CD4-positive, alpha-beta T cell treated with Interleukin-6 at 100 ng/mL for 8 hours (primary cell): ENCODE results near the gene AP1G2.

Source experiments
- DNase-seq: peaks from one replicate; pipeline ENCODE4 v3.0.0-alpha.2; 2020; ENCODE audit warnings: mixed read lengths, low spot score

Gene AP1G2

DNA sequence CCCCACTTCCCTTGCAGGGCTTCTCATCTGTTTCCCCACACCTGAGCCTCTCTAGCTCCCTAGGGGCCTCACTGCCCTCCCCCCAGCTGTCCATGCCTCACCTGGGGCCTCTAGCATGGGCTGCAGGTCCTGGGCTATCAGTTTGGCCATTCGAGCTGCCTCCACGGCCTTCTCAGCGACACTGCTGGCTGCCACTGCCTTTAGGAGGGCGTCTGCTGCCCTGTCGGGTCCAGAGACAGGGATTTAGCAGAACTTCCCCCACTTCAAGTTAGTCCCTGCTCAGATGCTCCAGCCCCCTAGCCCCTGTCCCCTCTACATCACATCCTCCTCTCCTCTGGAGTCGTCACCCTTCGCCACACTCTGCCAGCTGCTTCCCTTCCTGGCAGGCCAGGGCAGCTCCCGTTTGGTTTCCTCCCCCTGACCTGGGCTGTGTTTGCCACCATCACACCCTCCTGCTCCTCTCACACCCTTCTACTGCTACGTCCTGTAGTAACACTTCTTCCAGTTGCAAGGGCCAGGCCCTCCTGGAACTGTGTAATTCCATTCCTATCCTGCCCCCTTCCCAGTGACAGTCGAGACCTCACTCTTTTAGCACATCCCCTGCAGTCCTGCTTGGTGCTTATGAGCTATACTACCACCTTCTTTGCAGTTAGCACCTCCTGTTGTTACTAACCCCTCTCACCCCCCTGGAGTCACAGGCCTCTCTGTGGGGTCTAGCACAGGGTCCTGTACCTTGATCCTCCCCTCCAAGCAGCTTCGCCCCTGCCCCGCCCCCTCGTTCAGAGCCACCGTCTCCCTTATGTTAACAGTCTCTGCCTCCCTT lies 4.3 kb upstream of the AP1G2 start:
- DNase-seq = no peak

DNA sequence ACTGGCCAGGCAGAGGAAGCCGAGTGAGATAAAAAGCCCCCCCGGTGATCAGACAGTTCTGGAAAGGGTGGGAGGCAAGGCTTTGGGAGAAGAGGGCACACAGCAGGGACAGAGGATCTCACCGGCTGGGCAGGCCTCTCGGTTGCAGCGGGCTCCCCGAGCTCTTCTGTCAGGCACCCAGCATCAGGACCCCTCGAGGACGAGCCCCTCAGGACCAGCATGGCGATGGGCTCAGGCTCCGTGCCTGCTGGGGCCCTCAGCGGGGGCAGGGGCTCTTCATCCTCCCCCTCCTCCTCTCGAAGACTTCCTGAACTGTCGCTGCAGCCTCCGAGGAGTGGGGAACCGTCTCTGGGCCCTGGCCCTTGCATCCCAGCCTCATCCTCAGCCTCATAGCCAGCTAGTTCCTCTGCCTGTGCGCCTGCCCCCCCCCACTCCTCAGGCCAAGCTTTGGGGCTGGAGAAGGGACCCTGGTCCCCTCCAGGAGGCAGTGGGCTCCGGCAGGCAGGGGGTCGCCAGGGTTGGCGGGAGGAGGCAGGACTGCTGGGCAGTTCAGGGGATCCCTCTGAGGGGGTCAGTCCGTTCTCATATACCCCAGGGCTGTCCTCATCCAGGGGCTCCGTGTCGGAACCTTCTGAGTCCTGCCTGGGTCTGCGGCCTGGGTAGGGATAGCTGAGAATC lies 3.4 kb upstream of the AP1G2 start:
- DNase-seq = no peak

DNA sequence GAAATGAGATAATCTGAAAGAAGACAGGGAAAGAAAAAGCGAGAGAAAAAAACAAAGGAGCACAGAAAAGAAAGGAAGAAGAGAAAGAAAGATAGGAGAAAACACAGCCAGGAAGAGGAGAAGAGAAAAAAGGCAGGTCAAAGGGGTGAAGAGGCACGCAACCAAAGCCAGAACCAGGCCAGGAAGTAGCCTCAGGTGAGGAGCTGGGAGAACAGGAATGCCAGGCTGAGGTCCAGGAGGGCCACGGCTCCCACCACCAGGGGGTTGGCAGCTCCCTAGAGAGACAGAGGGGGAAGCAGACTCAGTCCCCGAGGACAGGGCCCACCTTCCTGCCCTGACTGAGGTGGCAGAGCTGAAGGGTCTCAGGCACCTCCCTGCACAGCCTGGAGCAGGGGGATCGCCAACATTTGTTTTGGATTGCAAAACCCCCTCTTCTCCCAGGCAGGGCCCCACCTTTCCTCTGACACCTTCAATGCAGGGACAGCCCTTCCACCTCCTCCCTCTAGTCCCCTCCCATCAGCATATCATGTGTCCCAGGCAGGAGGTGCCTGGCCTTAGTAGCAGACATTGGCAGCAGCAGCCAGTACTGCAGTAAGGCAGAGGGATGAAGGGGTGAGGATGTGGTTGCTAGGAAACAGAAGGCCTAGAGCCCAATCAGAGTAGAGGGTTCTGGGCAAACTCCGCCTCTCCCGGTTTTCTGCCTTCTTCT lies 2.0 kb upstream of the AP1G2 start:
- no peak for DNase-seq

DNA sequence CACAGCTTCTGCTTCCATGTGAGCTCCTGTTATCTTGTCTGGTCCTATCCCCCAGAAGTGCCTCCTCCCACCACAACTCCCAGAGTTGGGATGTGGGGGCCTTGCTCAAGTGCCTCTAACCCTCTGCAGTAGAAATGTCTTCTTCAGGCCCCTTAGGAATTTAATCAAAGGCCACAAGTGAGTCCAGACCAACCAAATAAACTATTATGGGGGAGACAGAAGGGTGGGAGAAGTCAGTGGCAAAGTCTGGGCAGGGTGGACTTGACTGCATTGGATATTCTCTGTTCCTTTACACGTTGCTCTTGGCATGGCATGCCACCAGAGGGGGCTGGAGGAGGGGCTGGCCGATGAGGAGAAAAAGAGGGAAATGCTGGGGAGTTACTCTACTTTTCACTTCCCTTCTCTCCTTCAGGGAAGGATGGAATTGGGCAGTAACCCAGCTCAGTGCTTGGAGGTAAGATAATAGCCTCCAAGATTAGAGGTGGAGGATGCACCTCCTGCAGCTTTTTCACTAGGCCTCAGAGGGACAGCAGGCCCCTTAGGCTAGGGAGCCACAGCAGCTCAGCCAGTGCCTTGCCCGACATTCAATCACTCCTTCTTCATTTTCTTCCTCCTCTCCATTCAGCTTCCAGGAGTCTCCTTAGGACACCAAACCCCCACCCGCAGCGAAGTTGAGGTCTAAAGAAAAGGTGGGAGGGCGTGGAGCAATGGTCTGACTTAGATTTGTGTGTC lies 1.2 kb upstream of the AP1G2 start:
- no peak for DNase-seq

DNA sequence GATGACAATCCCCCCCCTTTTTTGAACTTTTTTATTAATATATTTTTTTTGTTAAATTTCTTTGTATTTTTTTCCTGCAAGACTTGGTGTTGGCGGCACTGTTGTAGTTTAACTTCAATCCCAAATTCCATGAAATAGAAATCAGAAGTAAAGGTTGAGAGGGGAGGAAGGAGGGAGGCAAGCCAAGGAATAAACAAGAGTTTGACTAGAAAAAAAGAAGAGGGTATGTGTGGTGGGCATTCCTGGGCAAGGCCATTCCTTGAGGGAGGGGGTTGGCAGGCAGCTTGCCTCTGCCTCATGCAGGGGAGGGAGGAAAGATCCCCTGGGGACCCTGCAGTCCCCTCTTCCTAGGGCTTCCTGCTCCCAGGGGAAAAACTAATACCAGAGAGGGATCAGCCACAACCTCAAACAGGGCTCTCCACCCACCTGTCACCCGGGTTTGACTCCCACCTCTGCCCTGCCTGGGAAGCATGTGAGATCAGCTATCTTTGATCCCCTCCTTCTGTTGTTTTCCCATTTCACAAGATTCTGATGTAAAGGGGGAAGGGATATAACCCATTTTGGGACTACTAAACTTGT lies 519 bp upstream of the AP1G2 start:
- no peak for DNase-seq

DNA sequence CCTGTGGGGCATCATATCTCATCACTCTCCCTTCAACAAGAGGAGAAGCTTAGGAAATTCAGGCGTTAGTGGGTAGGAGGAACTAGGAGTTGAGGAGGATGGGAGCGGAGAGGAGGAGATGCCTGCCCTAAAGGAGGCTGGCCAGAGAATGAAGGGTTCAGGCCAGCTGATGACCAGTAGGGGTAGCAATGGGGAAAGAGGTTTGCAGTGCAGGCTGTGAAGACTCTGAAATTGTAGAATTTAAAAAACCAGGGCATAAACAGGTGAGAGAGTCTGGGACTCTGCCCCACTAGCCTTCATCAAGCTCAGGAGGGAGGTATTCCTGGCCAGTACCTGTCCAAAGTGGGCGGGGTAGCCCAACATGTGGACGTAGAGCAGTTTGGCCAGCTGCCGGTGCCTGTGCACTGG lies 809 bp downstream of the AP1G2 start:
- no peak for DNase-seq

DNA sequence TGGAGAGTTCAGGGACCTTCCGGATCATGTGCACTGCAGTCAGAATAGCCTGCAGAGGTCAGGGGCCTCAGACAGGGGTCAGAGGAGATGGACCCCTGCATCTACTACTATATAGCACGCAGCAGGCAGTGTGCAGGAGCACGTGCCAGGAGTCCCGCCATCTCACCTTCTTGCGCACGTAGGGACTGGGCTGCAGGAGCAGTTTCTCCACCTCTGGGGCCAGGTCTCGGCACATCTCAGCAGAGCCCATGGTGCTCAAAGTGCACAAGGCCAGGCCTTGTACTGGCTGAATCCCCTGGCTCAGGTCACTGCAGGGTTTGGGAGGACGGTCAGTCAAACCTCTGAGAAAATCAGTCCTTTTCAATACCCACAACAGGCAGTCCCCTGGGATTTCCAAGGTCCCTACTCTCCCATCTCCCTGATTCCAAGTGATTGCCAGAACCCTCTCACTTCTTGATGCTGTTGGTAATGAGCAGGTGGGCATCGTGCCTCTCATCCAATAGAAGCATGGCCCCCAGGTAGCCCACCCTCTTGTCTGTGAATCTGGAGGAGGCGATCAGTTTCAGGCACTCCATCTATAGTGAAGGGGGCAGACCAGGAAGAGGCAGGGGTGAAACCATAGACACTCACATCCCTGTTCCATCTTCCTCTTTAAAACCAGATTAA lies 1.3 kb downstream of the AP1G2 start:
- DNase-seq = no peak

DNA sequence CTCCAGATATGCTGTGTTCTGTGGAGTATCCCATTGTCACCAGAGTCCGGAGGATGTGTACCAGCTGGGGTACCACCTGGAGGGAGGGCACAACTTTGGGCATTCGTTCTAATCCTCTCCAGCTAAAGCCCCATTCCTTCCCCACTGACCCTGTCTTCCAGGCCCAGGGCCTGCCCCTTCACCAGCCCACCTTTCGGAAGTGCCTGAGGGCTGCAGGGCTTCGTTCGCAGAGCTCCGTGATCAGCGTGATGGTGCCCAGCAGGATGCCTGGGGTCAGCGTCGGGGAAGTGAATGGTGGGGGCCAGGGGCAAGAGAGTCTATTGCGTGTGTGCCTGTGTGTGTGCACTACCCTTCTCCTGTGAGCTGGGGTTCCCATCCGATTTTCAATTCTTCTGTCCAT lies 2.0 kb downstream of the AP1G2 start:
- no peak for DNase-seq

DNA sequence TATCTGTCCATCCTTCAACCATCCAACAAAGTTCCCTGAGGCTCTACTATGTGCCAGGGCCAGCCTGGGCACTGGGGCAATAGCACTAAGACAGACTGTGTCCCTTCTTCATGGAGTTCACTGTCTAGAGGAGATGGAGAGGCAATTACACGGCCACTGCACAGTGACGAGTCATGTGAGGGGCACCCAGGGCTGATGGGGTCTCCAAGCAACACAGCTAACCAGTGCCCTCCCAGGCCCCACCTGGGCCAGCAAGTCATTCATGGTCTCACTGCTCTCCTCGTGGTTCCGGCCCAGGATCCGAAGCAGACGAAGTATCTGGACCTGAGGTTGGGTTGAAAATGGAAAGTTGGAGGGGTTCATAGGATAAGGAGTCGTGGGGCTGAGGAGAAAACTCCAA lies 2.7 kb downstream of the AP1G2 start:
- DNase-seq = no peak

DNA sequence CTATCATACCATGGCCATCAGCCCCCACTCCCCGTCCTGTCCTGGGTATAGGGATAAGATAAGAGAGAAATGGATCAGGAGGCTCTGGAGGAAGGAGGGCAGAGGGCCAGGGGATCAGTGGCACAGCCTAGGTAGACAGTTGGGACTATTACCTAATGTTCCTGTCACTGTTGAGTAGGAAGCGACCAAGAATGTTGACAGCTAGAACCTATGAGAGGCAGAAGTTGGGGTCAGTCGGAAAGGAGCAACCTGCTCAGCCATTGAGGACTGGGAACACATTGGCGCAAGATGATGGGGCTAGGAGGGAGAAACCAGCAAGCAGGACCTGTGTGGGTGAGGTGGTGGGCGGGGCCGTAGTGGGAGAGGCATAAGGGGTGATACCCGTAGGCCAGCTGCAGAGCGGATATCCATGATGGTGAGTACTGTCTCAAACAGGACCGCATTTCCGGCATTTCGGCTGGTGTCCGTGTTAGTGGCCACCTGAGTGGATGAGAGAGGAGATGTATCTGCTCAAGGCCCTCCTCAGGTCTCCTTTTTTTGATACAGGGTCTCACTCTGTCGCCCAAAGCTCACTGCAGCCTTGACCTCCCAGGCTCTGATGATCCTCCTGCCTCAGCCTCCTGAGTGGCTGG lies 3.3 kb downstream of the AP1G2 start:
- DNase-seq = no peak

DNA sequence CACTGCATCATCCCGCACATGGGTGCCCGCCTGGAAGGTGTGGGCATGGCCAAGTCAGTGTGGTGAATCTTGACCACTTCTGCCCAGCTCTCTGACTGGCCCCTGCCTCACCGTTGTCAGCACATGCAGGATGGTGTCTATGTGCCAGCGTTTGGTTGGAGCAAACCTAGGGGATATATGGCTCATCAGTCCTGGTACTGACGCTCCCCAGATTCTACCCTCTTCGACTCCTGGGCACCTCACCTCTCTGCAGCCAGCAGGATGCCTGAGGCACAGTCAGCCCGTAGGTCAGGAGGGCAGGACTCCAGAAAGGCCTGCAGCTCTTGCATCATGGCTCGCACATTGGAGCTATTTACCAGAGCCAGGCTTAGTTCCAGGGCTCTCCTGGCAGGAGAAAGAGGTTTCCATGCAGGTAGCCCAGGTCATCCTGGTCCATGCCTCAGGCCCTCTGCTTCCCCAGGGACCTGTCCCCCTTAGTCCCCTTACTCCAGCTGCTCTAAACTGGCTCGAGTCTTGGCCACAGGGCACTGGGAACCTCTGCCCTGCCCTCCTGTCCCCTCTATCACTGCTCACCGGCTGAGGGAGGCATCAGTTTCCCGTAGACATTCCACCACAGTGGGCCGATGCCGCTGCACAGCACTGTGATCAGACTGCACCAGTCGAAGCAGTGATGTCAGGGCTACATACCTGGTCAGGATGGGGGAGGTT lies 4.0 kb downstream of the AP1G2 start:
- no peak for DNase-seq

DNA sequence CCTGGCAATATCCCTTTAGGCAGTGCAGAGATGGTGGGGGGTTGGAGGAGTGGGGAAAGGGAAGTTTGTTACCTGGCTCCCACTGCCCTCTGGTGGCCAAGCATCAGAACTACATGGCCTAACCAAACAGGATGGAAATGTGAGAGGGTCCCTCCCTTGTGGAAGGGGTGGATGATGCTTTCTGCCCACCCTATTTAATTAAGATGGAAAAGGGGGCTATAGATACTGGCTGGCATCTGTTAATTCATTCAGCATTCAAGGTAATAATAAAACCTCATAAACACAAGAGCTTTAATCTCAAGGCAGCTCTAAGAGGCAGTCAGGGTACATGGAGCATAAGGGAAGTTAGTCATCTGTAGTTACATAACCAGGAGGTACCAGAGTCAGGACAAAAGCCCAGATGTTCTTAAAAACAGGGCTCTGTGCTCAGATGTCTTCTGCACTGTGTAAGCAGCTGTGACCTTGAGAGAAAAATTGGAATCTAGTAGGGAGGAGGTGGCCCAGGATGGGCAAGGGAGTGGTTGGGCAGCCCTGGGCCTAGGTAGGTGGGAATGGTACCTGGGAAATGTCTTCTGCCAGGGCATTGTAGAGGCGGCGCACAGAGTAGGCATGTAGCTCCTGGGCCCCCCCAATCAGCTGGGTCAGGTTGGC lies 4.6 kb downstream of the AP1G2 start:
- peak; percentile 56 for DNase-seq

DNA sequence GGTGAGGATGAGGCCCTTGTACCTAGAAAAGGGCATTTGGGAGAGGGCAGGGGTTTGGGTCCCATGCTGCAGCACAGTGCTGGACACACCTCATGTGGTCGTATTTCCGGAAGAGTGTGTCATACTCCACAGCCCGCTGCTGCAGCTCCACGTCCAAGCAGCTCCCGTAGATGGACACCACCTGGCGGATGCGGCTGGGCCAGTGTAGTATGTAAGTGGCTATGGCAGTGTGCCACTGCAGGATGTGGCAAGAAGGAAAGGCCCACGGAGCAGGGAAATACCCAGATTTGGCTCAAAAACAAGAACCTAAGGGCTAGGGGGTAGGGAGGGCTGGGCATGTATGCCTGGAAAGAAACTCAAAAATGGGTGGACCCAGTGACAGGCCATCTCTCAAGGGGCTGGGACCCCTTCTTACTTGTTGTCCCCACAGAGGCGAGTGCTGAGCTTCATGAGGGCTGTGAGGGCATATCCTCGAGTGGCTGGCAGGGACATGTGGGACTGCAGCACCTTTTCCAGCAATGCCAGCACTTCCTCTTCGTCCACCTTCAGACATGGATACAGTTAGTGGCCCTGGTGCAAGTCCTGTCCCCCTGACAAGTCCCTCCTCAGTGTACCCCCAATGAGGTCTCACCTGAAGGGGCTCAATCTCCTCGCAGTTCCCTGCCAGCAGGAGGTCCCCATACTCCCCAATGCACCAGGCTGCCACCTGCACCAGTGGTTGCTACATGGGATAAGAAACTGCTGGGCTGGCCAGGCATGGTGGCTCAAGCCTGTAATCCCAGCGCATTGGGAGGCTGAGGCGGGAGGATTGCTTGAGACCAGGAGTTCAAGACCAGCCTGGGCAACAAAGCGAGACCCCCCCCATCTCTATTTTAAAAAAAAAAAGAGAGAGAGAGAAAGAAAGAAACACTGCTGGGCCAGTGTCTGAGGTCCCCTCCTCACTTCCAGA lies 5.4 kb downstream of the AP1G2 start:
- DNase-seq = no peak

DNA sequence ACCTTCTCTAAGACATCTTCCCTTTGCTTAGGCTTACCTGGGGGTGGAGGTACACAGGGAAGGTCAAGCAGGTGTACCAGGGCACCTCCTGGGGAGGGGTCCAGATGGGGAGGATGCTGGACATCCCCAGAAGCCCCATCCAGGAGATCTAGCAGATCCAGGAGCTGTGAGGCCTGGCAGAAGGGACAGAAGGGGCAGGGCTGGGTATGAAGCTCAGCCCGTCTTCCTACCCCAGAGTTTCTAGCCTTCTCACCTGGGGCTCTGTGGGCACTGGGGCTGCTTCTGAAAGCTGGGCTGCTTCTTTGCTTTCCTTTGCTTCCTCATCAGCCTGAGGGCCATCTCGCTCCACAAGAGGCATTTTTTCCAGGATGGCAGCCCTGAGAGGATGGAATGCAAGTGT lies 6.3 kb downstream of the AP1G2 start:
- DNase-seq = no peak

DNA sequence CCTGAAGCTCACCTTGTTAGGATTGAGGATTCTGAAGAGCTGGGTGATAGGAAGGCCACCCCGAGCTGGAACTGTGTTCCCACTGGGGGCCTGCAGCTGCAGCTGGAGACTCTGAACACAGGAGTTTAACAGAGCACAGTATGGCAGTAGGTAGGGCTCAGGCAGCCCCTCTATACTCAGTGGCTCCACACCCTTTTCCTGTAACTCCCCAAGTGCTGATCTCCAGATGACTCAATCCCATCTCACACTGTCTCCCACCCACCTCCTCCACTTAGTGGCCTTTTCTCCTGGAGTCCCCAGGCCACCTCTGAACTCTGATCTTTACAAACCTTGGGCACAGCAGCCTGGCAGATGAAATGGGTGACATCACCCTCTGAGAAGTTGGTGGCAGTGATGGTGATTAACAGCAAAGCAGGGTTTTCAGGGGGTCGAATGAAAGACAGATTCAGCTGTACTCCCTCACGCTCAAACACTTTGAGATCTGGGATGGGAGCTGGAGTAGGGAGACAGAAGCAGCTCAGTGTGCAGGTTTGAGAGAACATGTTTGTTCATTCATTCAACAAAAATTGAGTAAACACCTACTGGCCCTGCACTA lies 7.6 kb downstream of the AP1G2 start:
- no peak for DNase-seq

DNA sequence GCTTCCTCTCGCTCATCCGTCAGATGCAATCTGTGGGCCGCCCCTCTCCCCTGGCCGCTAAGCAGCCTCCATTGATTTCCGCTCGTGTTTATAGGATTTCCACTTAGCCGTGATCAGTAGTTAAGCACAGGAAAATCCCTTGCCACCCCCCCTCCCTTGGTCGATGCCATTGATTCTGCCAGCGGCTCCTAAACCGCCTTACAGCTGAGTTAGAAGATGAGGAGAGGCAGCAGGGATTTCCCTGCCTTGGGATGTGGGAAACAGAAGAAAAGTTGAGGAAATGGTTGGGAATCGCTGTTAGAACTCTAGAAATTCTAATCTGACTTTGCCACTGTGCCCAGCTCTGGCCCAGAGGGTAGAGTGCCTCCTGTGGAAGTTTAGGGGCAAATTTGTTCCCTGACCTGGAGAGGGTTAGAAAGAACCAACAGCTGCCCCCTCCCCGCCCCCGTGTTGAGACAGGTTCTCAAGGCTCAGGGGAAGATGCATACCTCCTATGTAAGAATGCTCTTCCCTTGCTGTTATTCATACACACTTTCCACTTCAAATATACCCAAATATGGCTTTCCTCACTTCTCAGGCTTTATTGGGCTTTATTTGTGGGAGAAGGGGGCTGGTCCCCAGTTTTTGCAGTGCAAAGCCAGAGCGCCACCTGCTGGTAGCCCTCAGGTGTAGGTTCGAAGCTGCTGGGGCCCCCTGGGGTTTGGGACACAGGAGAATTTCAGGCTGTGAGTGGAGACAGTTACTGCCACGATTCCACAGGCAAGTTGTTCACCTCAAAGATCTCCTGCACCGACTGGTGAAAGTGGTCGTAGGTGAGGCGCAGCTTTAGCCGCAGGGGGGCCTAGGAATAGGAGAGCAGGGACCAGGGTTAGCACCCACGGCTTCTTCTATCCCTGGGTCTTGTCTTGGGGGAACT lies 8.3 kb downstream of the AP1G2 start:
- peak; percentile 59 for DNase-seq

DNA sequence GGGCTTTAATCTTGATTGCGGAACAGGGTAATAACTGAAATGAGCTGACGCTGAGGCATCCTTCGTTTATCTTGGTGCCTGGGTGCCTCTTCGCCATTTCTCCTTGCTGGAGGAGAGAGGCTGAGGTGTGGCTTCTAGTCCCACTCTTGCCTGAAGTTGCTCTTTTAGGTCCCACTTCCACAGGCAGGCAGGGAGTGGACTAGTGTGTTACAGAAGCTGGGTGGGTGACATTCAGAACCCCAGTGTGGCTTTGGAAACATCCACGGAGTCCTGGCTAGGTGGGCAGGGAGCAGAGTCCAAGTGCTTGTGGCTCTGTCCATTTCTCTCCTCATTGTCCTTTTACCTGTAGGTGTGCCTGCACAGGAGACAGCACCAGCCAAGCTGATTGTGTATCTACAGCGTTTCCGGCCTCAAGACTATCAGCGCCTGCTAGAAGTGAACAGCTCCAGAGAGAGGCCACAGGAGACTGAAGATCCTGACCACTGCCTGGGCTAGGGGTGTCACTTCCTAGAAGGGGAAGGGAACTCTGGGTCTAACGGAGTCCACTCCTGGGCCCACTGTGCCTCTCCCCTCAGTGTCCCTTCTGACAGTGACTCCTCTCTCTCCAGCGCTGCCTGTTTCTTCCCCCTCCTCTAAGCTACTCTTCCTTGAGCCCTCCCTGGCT lies 9.1 kb downstream of the AP1G2 start:
- DNase-seq = no peak
